HG02885 (cell line): ENCODE data around the gene TMEM79.

Experiments
- ATAC-seq: cut with Tn5 transposase; IDR thresholded peaks from one replicate; pipeline ENCODE4 v1.9.1; 2021; ENCODE audit warnings: mild to moderate bottlenecking; ENCODE audit not compliant: unreplicated experiment, poor library complexity

Gene TMEM79

GRCh38 chr1:156262461-156263287 is 21.5 kb upstream of the TMEM79 start:
- ATAC-seq, result no peak

GRCh38 chr1:156263288-156263655 is 20.9 kb upstream of the TMEM79 start:
- ATAC-seq, result no peak

- ATAC-seq, result no peak
Measured at GRCh38 chr1:156266051-156266450, 18.1 kb upstream of the TMEM79 start.

GRCh38 chr1:156268336-156268735 is 15.8 kb upstream of the TMEM79 start:
- no peak for ATAC-seq

GRCh38 chr1:156270314-156270713 is 13.8 kb upstream of the TMEM79 start:
- no peak for ATAC-seq

- ATAC-seq, result no peak
Measured at GRCh38 chr1:156276532-156276931, 7.6 kb upstream of the TMEM79 start.

- no peak for ATAC-seq
Measured at GRCh38 chr1:156276966-156277381, 7.2 kb upstream of the TMEM79 start.

- ATAC-seq, result no peak
Measured at GRCh38 chr1:156279837-156280236, 4.3 kb upstream of the TMEM79 start.

- ATAC-seq, result peak; percentile 39
Measured at GRCh38 chr1:156281281-156281680, 2.8 kb upstream of the TMEM79 start.

- ATAC-seq, result peak; percentile 1
Measured at GRCh38 chr1:156281693-156282478, 2.2 kb upstream of the TMEM79 start.

GRCh38 chr1:156282479-156283222 is 1.5 kb upstream of the TMEM79 start, which contains the start of gene SMG5:
Gene SMG5, minus strand, starts transcription at chr1:156282825. Its CDS starts 145 bp downstream, at chr1:156282680.
- peak; percentile 84 for ATAC-seq

GRCh38 chr1:156283521-156283920 is 604 bp upstream of the TMEM79 start:
- ATAC-seq, result no peak

GRCh38 chr1:156284757-156285156 is 632 bp downstream of the TMEM79 start:
- ATAC-seq, result no peak

GRCh38 chr1:156285437-156285836 is 1.3 kb downstream of the TMEM79 start:
- no peak for ATAC-seq

GRCh38 chr1:156286061-156286460 is 1.9 kb downstream of the TMEM79 start:
- no peak for ATAC-seq

GRCh38 chr1:156289857-156290256 is 5.7 kb downstream of the TMEM79 start:
- ATAC-seq, result no peak

GRCh38 chr1:156291226-156292061 is 7.3 kb downstream of the TMEM79 start:
- no peak for ATAC-seq

GRCh38 chr1:156293098-156293434 is 8.9 kb downstream of the TMEM79 start:
- ATAC-seq, result no peak

- no peak for ATAC-seq
Measured at GRCh38 chr1:156293895-156294294, 9.8 kb downstream of the TMEM79 start.

- ATAC-seq, result peak; percentile 59
Measured at GRCh38 chr1:156295391-156295947, 11.3 kb downstream of the TMEM79 start, which contains the start of gene GLMP. Gene GLMP, minus strand, starts transcription at chr1:156295679. Its CDS starts 34 bp downstream, at chr1:156295645.
